Mononuclear cell (primary cell): ENCODE data around the gene RANGRF. TPM values are rescaled to one million over a fixed set of nuclear protein-coding genes. Genes with fewer than 3 reads are reported as not detected.
A peak's percentile ranks its signal among the peaks of the same experiment; 100 is the strongest.

Experiments
- H3K27me3 ChIP-seq: 2 replicates; pipeline ENCODE4 v1.6.0; 2011; ENCODE audit warnings: low read length, control low read depth; ENCODE audit not compliant: insufficient read depth
- H3K4me1 ChIP-seq: 2 replicates; pipeline ENCODE4 v1.5.1; 2011; ENCODE audit warnings: mild to moderate bottlenecking, low read length, control low read depth; ENCODE audit not compliant: insufficient read depth
- H3K4me3 ChIP-seq: 2 replicates; pipeline ENCODE4 v1.5.1; 2011; ENCODE audit warnings: mild to moderate bottlenecking, low read length, moderate library complexity
- H3K9me3 ChIP-seq: 2 replicates; pipeline ENCODE4 v1.5.1; 2011; ENCODE audit warnings: low read depth, mild to moderate bottlenecking, control low read depth, low read length
- total RNA-seq: library from RNA; depleted of rRNA; stranded (reverse); fragments of >200 nt; gene quantifications from one replicate; pipeline ENCODE4 v1.2.3, GENCODE V29; 2012

Gene RANGRF
- total RNA-seq, 1 donor: 5.1 TPM

- no peaks in the 10 kb centered on the region for H3K9me3 ChIP-seq
- no peaks in the 10 kb centered on the region for H3K4me1 ChIP-seq
- no peak overlapping the region for H3K4me3 ChIP-seq
- H3K27me3 ChIP-seq: no peaks in the 10 kb centered on the region
These were observed 21.6 kb upstream of the RANGRF start for GRCh38 chr17:8266648-8267479.

GRCh38 chr17:8267480-8268147, 20.9 kb upstream of the RANGRF start:
- Histone ChIP-seq H3K9me3 (no peaks in the 10 kb centered on the region), H3K4me3 (no peak overlapping the region), H3K4me1 (no peaks in the 10 kb centered on the region), H3K27me3 (no peaks in the 10 kb centered on the region)

- no peaks in the 10 kb centered on the region for H3K4me1 ChIP-seq
- H3K27me3 ChIP-seq: no peaks in the 10 kb centered on the region
- no peaks in the 10 kb centered on the region for H3K9me3 ChIP-seq
- H3K4me3 ChIP-seq: no peak overlapping the region
These were observed 19.7 kb upstream of the RANGRF start for GRCh38 chr17:8268550-8269298.

GRCh38 chr17:8272421-8272820, 16.0 kb upstream of the RANGRF start:
- H3K4me1 ChIP-seq: no peaks in the 10 kb centered on the region
- no peak overlapping the region for H3K4me3 ChIP-seq
- H3K27me3 ChIP-seq: no peaks in the 10 kb centered on the region
- H3K9me3 ChIP-seq: no peaks in the 10 kb centered on the region

GRCh38 chr17:8273884-8274444, 14.5 kb upstream of the RANGRF start:
- Histone ChIP-seq H3K4me3 (no peak overlapping the region), H3K27me3 (no peaks in the 10 kb centered on the region), H3K4me1 (no peaks in the 10 kb centered on the region), H3K9me3 (no peaks in the 10 kb centered on the region)

- Histone ChIP-seq H3K4me3 (no peak overlapping the region), H3K27me3 (no peaks in the 10 kb centered on the region), H3K4me1 (no peaks in the 10 kb centered on the region), H3K9me3 (no peaks in the 10 kb centered on the region)
These were observed 13.7 kb upstream of the RANGRF start for GRCh38 chr17:8274816-8275215.

GRCh38 chr17:8275421-8276290, 12.8 kb upstream of the RANGRF start:
- Histone ChIP-seq H3K4me1 (no peaks in the 10 kb centered on the region), H3K9me3 (no peaks in the 10 kb centered on the region), H3K27me3 (no peaks in the 10 kb centered on the region), H3K4me3 (no peak overlapping the region)

GRCh38 chr17:8277317-8277716, 11.2 kb upstream of the RANGRF start:
- H3K4me1 ChIP-seq: no peaks in the 10 kb centered on the region
- no peak overlapping the region for H3K4me3 ChIP-seq
- no peaks in the 10 kb centered on the region for H3K9me3 ChIP-seq
- H3K27me3 ChIP-seq: no peaks in the 10 kb centered on the region

GRCh38 chr17:8282345-8282744, 6.1 kb upstream of the RANGRF start:
- H3K4me3 ChIP-seq: no peak overlapping the region
- no peaks in the 10 kb centered on the region for H3K27me3 ChIP-seq
- H3K9me3 ChIP-seq: no peaks in the 10 kb centered on the region

GRCh38 chr17:8283356-8283755, 5.1 kb upstream of the RANGRF start:
- Histone ChIP-seq H3K27me3 (no peaks in the 10 kb centered on the region), H3K4me1 (peaks cover 20% of the 10 kb centered on the region), H3K4me3 (no peak overlapping the region), H3K9me3 (no peaks in the 10 kb centered on the region)

More at GRCh38 chr17:8282345-8282744, 6.1 kb upstream of the RANGRF start:
- H3K4me1 ChIP-seq: peaks cover 13% of the 10 kb centered on the region

GRCh38 chr17:8284126-8284525, 4.3 kb upstream of the RANGRF start:
- no peaks in the 10 kb centered on the region for H3K9me3 ChIP-seq
- no peak overlapping the region for H3K4me3 ChIP-seq
- H3K4me1 ChIP-seq: peaks cover 22% of the 10 kb centered on the region
- no peaks in the 10 kb centered on the region for H3K27me3 ChIP-seq

- Histone ChIP-seq H3K4me3 (no peak overlapping the region), H3K4me1 (peaks cover 31% of the 10 kb centered on the region), H3K9me3 (no peaks in the 10 kb centered on the region), H3K27me3 (no peaks in the 10 kb centered on the region)
These were observed 2.9 kb upstream of the RANGRF start for GRCh38 chr17:8285270-8286181.

- Histone ChIP-seq H3K4me3 (peak overlapping the region; percentile 87), H3K27me3 (no peaks in the 10 kb centered on the region), H3K4me1 (peaks cover 39% of the 10 kb centered on the region), H3K9me3 (no peaks in the 10 kb centered on the region)
These were observed 677 bp upstream of the RANGRF start for GRCh38 chr17:8287651-8288335.
